Fibroblast of mammary gland (primary cell): ENCODE data around the gene DAO.

ENCODE experiments used
- DNase-seq: peaks from one replicate; pipeline ENCODE4 v3.0.0-alpha.2; 2010; ENCODE audit warnings: low read depth
- H3K4me3 ChIP-seq: 2 replicates; pipeline ENCODE4 v1.5.1; 2011; ENCODE audit warnings: low read depth, mild to moderate bottlenecking, low read length, moderate library complexity; ENCODE audit not compliant: control insufficient read depth
- CTCF ChIP-seq: conservative IDR thresholded peaks from 2 replicates; pipeline ENCODE4 v1.5.1; 2011; ENCODE audit warnings: low read depth, low read length, inconsistent platforms; ENCODE audit not compliant: control insufficient read depth, insufficient read depth

Gene DAO

GRCh38 chr12:108930756-108931155 is 50.9 kb downstream of the DAO start:
- no peak overlapping the region for H3K4me3 ChIP-seq
- no peak for TF ChIP-seq CTCF
- DNase-seq, result no peak

GRCh38 chr12:108933949-108934348 is 54.1 kb downstream of the DAO start:
- no peak for DNase-seq
- H3K4me3 ChIP-seq, result no peak overlapping the region
- no peak for TF ChIP-seq CTCF

- no peak for DNase-seq
- no peak for TF ChIP-seq CTCF
- no peak overlapping the region for H3K4me3 ChIP-seq
Observed at GRCh38 chr12:108935159-108935763, 55.4 kb downstream of the DAO start.

DNA sequence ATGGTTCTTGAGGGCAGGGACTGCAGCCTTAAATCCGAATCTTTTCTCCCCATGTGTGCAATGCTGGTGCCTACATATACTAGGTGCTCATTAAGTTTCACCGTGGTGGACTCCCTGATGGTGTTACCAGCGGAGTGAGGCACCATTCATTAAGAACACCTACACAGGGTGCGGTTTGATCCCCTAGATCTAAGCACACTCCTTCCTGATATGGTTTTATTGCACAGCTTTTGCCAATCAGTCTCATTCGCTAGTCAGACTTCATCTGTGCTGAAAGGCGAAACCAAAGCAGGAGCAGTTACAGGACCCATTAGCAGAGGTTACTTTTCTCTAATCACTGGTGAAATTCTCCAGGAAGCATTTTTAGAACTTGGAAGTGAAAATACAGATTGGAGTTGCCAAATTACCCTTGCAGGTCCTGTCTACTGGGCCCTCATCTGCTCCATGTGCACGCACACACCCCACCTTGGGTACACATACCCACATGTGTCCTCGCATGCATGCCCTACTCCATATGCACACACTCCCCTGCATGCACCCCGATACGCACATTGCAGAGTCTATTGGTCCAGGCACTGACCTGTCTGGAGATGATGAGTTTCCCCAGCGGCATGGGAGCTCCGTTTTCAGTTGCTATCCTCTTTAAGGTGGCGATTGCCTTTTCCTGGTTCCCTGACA is 58.5 kb downstream of the DAO start:
- no peak for TF ChIP-seq CTCF
- DNase-seq, result no peak

DNA sequence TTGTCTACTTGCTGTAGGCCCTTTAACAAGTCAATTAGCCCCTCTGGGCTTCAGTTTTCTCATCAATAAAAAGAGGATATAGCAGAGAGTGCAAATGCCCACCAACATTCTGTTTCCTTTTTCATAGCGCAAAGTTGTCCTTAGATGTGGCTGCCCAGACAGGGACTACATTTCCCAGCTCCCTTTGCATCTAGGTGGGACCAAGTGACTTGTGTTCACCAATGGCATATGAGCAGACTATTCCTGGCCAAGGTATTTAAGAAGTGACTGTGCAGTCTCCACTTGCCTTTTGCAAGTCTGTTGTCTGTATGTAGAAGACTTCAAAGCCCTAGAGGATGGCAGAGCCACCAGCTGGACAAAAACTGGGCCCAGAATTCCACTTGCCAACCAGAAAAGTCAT is 59.7 kb downstream of the DAO start:
- H3K4me3 ChIP-seq, result no peak overlapping the region
- DNase-seq, result peak; percentile 11
- TF ChIP-seq CTCF, result no peak

More for the DNA sequence above, 58.5 kb downstream of the DAO start:
- H3K4me3 ChIP-seq, result no peak overlapping the region

DNA sequence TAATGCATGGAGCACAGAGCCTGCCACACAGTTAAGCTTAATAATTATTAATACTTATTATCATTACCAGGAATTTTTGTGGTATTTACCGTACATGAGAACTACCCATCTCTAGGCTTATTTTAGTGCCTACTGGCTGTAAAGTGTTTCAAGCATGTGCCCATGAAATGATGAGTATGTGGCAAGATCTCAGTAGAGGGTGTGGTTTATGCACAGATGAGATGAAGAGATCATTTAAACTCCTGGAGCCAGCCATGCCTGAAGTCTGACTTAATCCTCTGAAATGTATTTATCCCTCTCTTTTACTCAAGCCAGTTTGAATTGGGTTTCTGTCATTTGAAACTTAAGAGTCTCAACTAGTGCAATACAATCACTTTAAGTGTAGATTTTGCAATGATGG is 60.2 kb downstream of the DAO start:
- H3K4me3 ChIP-seq, result no peak overlapping the region
- DNase-seq, result no peak
- TF ChIP-seq CTCF, result no peak
